ENCODE measurements around the gene FMNL2.

- TF ChIP-seq NFRKB (IDR thresholded peaks at IDR 0.05): no peak
- TF ChIP-seq FOXM1 (IDR thresholded peaks at IDR 0.05; ENCODE audit: borderline replicate concordance): no peak
- TF ChIP-seq TARDBP (IDR thresholded peaks at IDR 0.05): no peak
- TF ChIP-seq ELF4 (IDR thresholded peaks at IDR 0.05): no peak
- TF ChIP-seq FOXA1 (IDR thresholded peaks at IDR 0.05): no peak
- TF ChIP-seq SUZ12 (IDR thresholded peaks at IDR 0.05): no peak
- TF ChIP-seq LEF1 (IDR thresholded peaks at IDR 0.05; ENCODE audit: borderline replicate concordance): no peak
Observed at GRCh38 chr2:152479282-152479681, 144.3 kb downstream of the FMNL2 start.

All from HEK293T (cell line).